IMR-90 (cell line): ENCODE results near the gene CD79A.
"Not testable (repeated sequence)": the region's sequence is repeated elsewhere in the genome, so short reads cannot be mapped to it uniquely, and the experiment has no call there.

ENCODE experiments used
- BHLHE40 ChIP-seq: fragments of 150-350 bp; IDR thresholded peaks from 2 replicates; pipeline ENCODE4 v1.6.1; 2016; ENCODE audit warnings: mild to moderate bottlenecking, low read depth, low read length
- CEBPB ChIP-seq: IDR thresholded peaks from 2 replicates; pipeline ENCODE4 v1.6.1; 2012; ENCODE audit warnings: low read depth, low read length, improper control_type of control experiment
- CTCF ChIP-seq: conservative IDR thresholded peaks from 2 replicates; pipeline ENCODE4 v1.5.1; 2012; ENCODE audit warnings: mild to moderate bottlenecking, low read depth, low read length, improper control_type of control experiment
- ELK1 ChIP-seq: fragments of 150-350 bp; IDR thresholded peaks from 2 replicates; pipeline ENCODE4 v1.6.1; 2016; ENCODE audit warnings: low read depth, mild to moderate bottlenecking, low read length, moderate library complexity, borderline replicate concordance
- FOS ChIP-seq: fragments of 150-350 bp; IDR thresholded peaks from 2 replicates; pipeline ENCODE4 v1.6.1; 2016; ENCODE audit warnings: low read depth, low read length
- MAFK ChIP-seq: IDR thresholded peaks from 2 replicates; pipeline ENCODE4 v1.6.1; 2012; ENCODE audit warnings: low read depth, low read length, improper control_type of control experiment
- MAZ ChIP-seq: IDR thresholded peaks from 2 replicates; pipeline ENCODE4 v1.6.1; 2012; ENCODE audit warnings: low read depth, mild to moderate bottlenecking, low read length, improper control_type of control experiment, moderate library complexity, borderline replicate concordance
- MXI1 ChIP-seq: IDR thresholded peaks from 2 replicates; pipeline ENCODE4 v1.6.1; 2012; ENCODE audit warnings: low read depth, mild to moderate bottlenecking, low read length, moderate library complexity, borderline replicate concordance
- POLR2A ChIP-seq: IDR thresholded peaks from 2 replicates; pipeline ENCODE4 v1.6.1; 2012; ENCODE audit warnings: mild to moderate bottlenecking, low read depth, low read length
- RCOR1 ChIP-seq: IDR thresholded peaks from 2 replicates; pipeline ENCODE4 v1.6.1; 2012; ENCODE audit warnings: mild to moderate bottlenecking, low read length, improper control_type of control experiment; ENCODE audit not compliant: insufficient replicate concordance
- TF ChIP-seq, protein P1 (sequence below): fragments of 150-350 bp; IDR thresholded peaks from 2 replicates; pipeline ENCODE4 v1.6.1; 2017; ENCODE audit warnings: mild to moderate bottlenecking, antibody characterized with exemption, low read length, low read depth

DNA sequence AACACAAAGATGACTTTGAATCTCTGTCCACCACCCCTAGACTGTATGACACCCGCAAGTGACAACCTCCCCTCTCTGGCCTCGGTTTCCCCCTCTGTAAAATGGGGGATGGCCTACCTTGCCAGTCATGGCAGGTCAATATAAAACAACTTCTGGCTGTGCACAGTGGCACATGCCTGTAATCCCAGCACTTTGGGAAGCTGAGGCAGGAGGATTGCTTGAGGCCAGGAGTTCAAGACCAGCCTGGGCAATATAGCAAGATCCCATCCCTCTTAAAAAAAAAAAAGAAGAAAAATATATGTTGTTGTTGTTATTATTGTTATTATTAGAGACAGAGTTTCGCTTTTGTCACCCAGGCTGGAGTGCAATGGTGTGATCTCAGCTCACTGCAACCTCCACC lies 1.1 kb upstream of the CD79A start:
- not testable (repeated sequence) for TF ChIP-seq BHLHE40, MAZ, MAFK, CTCF, POLR2A, ELK1, FOS, MXI1, RCOR1, CEBPB
- TF ChIP-seq, protein P1, sequence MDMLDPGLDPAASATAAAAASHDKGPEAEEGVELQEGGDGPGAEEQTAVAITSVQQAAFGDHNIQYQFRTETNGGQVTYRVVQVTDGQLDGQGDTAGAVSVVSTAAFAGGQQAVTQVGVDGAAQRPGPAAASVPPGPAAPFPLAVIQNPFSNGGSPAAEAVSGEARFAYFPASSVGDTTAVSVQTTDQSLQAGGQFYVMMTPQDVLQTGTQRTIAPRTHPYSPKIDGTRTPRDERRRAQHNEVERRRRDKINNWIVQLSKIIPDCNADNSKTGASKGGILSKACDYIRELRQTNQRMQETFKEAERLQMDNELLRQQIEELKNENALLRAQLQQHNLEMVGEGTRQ, result not testable (repeated sequence)
